ENCODE data around the gene COL6A2. TPM values are rescaled to one million over a fixed set of nuclear protein-coding genes. Genes with fewer than 3 reads are reported as not detected.

The COL6A2 gene
- total and polyA plus RNA-seq, 9 donors: 481 to 1,002 (median 671) TPM

DNA sequence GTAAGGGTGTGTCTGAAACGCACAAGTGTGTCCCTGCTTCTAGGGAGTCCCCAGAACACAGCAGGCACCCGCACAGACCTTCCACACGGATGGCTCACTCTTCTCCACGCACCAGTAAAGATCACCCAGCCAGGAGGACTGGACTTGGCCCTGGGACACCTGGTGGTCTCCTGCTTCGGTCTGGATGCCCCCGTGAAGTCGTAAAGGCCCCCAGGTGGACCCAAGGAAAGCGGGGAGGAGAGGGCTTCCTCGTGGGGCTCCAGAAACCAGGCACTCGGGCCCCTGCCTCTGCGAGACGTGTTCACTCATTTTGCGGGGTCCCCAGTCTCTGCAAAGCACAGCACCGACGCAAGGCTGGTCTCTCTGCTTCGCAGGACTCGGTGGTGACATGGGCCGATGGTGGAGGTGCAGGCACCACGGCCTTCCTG, 20.2 kb upstream of the COL6A2 start:
- H3K36me3 ChIP-seq (ENCODE audit: control insufficient read depth, insufficient read depth, low read length): no peaks in the 10 kb centered on the region
- no peak overlapping the region for H3K4me3 ChIP-seq (ENCODE audit: low read length)
- H3K27ac ChIP-seq (ENCODE audit: low read length): no peak overlapping the region
- no peaks in the 10 kb centered on the region for H3K27me3 ChIP-seq (ENCODE audit: control insufficient read depth, insufficient read depth, low read length)
- 92% methylated on average over 18 of the region's 19 CpGs for WGBS (ENCODE audit: insufficient coverage)
- H3K9me3 ChIP-seq (replicated peaks; ENCODE audit: control insufficient read depth, low read depth, low read length): no peaks in the 10 kb centered on the region
- peaks cover 44% of the 10 kb centered on the region for H3K4me1 ChIP-seq (ENCODE audit: control insufficient read depth, insufficient read depth, low read length)
- DNase-seq: no peak

DNA sequence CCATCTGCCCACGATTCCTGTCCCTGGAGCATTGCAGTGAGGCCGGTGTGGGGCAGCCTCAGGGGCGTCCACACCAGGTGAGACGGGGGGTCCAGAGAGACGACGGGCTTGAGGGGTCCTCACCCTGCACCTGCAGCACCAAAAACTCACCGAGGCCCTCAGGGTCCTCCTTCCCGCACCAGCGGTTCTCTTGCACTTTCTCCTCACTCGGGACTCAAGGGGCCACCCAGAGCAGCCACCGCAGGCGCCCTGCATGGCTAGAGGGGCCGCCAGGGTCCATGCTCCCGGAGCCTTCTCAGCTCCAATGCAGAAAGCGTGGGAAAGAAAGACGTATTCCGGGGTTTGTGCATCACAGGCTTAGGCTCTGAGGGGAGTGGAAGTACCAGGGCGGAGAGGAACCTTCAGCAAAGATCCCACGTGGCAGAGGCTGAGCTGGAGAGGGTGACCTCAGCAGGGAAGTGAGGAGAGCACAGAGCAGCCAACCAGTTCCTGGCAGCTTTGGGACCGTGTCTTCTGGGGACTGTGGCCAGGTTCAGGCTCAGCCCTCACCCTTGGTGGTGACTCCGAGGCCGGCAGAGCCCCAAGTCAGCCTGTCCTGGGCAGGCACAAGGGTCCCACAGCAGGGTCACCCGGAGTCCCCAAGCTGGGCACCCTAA, 19.5 kb upstream of the COL6A2 start:
- Histone ChIP-seq H3K27ac (ENCODE audit: low read length) (no peak overlapping the region), H3K27me3 (ENCODE audit: control insufficient read depth, insufficient read depth, low read length) (no peaks in the 10 kb centered on the region), H3K4me1 (ENCODE audit: control insufficient read depth, insufficient read depth, low read length) (peaks cover 52% of the 10 kb centered on the region), H3K4me3 (ENCODE audit: low read length) (no peak overlapping the region), H3K36me3 (ENCODE audit: control insufficient read depth, insufficient read depth, low read length) (no peaks in the 10 kb centered on the region), H3K9me3 (replicated peaks; ENCODE audit: control insufficient read depth, low read depth, low read length) (no peaks in the 10 kb centered on the region)
- 84% methylated on average over 19 of the region's 23 CpGs for WGBS (ENCODE audit: insufficient coverage)
- DNase-seq: no peak

DNA sequence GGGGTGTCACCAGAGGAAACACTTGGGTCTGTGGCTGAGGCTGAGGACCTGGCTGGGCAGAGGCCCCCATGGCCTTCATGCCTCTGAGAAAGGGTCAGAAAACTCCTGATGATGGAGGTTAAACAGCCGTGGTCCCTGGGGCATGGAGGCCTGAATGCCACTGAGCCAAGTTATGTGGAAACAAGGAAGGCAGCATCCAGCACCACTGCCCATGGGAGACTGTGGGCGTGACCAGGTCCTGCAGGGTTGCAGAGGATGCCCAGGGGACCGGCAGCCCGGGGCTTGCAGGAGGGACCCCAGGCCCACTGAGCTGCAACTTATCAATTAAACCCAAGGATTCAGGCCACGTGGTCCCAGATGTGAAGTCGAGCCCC, 18.9 kb upstream of the COL6A2 start:
- H3K27me3 ChIP-seq (ENCODE audit: control insufficient read depth, insufficient read depth, low read length): no peaks in the 10 kb centered on the region
- no peak overlapping the region for H3K4me3 ChIP-seq (ENCODE audit: low read length)
- 29% methylated on average over 6 of the region's 6 CpGs for WGBS (ENCODE audit: insufficient coverage)
- DNase-seq: no peak
- no peaks in the 10 kb centered on the region for H3K36me3 ChIP-seq (ENCODE audit: control insufficient read depth, insufficient read depth, low read length)
- peaks cover 57% of the 10 kb centered on the region for H3K4me1 ChIP-seq (ENCODE audit: control insufficient read depth, insufficient read depth, low read length)
- peak overlapping the region; percentile 7 for H3K27ac ChIP-seq (ENCODE audit: low read length)
- H3K9me3 ChIP-seq (replicated peaks; ENCODE audit: control insufficient read depth, low read depth, low read length): no peaks in the 10 kb centered on the region

DNA sequence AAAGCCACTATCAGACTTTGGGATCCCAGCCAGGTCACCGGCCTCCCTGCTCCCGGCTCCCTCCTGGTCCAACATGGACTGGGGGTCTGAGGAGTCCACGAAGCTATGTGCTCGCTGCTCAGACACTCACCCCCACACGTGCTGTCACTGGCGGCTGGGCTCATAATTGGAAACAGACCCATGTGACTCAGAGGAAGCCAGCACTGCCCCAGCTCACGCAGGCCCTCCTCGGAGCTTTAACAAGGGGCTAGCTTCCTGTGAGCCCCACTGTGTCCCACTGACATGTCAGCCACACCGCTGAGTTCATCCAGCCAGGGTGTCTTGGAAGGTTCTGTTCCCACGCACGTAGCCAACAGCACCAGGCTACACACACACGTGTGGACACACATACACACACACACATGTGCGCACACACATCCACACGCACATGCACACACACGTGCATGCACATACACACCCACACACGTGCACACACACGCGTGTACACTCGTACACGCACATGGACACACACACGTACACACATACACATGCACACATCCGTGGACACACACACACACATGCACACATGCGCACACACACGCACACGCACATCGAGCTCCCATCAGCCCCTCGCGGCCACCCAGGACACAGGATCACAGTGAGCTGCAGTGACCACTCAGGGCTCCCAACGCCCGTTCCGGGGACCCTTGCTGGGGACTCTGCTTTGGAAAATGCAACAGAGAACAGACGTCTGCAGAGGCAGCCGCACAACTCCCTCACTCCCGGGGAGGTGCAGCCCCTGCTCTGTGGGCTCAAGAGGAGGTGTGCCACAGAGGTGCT, 18.4 kb upstream of the COL6A2 start:
- Histone ChIP-seq H3K4me1 (ENCODE audit: control insufficient read depth, insufficient read depth, low read length) (peaks cover 62% of the 10 kb centered on the region), H3K27me3 (ENCODE audit: control insufficient read depth, insufficient read depth, low read length) (no peaks in the 10 kb centered on the region), H3K27ac (ENCODE audit: low read length) (peak overlapping the region; percentile 25), H3K4me3 (ENCODE audit: low read length) (no peak overlapping the region), H3K9me3 (replicated peaks; ENCODE audit: control insufficient read depth, low read depth, low read length) (no peaks in the 10 kb centered on the region), H3K36me3 (ENCODE audit: control insufficient read depth, insufficient read depth, low read length) (no peaks in the 10 kb centered on the region)
- 40% methylated on average over 30 of the region's 34 CpGs for WGBS (ENCODE audit: insufficient coverage)
- peak; percentile 85 for DNase-seq

DNA sequence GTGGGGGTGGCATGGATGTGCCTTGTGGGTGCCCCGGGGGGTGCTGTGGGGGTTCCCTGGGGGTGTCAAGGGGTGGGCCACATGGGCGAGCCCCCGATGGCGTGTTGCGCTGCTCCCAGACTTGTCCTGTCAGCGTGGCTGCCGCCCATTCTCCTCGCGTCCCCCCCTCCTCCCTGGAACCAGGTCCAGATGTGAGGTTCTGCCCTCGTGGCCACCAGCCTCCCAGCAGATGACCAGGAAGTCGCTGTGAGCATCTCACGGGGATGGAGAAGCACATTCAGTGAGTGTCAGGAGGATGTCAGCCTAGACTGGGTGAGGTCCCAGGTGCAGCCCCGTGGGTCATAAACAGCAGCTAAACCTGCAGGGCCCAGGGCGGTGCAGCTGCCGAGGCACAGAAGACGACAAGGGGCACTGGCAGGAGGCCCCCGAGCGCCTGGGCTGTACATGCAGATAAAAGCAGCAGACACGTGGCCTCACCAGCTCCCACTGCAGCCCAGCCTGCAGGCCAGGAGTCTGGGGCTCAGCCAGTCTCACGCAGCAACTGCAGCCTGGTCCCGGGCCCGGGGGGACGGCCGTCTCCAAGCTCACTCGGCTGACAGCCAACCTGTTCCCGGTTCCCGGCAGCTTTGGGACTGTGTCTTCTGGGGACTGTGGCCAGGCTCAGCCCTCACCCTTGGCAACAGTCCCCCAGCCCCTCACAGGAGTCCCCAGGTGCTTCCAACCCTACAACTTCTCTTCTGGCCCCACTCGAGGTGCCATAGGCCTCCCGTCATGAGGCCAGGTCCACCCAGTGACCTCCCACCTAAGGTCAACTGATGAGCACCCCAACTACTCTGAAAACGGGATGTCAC, 17.5 kb upstream of the COL6A2 start:
- no peak overlapping the region for H3K27ac ChIP-seq (ENCODE audit: low read length)
- no peak overlapping the region for H3K4me3 ChIP-seq (ENCODE audit: low read length)
- H3K9me3 ChIP-seq (replicated peaks; ENCODE audit: control insufficient read depth, low read depth, low read length): no peaks in the 10 kb centered on the region
- DNase-seq: peak; percentile 70
- no peaks in the 10 kb centered on the region for H3K27me3 ChIP-seq (ENCODE audit: control insufficient read depth, insufficient read depth, low read length)
- 32% methylated on average over 28 of the region's 30 CpGs for WGBS (ENCODE audit: insufficient coverage)
- H3K36me3 ChIP-seq (ENCODE audit: control insufficient read depth, insufficient read depth, low read length): no peaks in the 10 kb centered on the region
- peaks cover 62% of the 10 kb centered on the region for H3K4me1 ChIP-seq (ENCODE audit: control insufficient read depth, insufficient read depth, low read length)

DNA sequence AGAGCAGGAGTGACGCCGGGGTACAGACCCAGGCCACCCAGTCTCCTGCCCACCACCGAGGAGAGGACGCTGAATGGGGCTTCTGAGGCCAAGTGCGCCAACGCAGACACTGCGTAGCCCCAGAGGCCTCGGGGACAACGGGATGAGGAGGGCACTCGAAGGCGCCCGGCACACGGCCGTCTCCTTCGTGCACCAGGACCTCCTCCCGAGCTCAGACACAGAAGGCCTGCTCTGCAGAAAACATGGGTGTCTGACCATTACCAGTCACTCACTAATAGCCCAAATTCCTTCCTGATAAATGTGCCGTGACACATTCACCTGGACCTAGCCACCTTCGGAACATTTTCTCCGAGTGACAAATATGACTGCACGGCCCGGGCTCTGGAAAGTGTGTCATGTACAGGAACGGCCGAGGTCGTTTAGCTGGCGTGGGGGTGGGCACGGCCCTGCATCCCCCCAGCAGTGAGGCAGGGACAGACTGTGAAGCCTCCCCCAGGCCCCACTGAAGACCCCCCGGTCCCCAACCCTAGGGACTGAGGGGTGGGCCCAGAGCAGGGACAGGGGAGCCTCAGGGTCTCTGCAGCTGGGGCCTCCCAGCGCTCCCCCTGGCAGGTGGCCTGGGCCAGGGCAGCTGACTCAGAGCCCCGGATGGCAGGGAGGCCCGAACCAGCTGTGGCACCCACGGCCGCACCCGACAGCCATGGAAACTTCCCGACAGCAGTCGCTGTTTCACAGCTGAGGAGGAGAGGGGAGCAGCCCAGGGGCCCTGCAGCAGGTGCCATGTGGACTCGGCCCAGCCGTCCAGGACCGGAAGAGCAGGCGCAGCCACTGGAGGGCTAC, 16.7 kb upstream of the COL6A2 start:
- H3K9me3 ChIP-seq (replicated peaks; ENCODE audit: control insufficient read depth, low read depth, low read length): peaks cover 2% of the 10 kb centered on the region
- peaks cover 62% of the 10 kb centered on the region for H3K4me1 ChIP-seq (ENCODE audit: control insufficient read depth, insufficient read depth, low read length)
- no peaks in the 10 kb centered on the region for H3K36me3 ChIP-seq (ENCODE audit: control insufficient read depth, insufficient read depth, low read length)
- no peaks in the 10 kb centered on the region for H3K27me3 ChIP-seq (ENCODE audit: control insufficient read depth, insufficient read depth, low read length)
- no peak overlapping the region for H3K27ac ChIP-seq (ENCODE audit: low read length)
- no peak overlapping the region for H3K4me3 ChIP-seq (ENCODE audit: low read length)
- 53% methylated on average over 24 of the region's 39 CpGs for WGBS (ENCODE audit: insufficient coverage)
- peak; percentile 72 for DNase-seq

DNA sequence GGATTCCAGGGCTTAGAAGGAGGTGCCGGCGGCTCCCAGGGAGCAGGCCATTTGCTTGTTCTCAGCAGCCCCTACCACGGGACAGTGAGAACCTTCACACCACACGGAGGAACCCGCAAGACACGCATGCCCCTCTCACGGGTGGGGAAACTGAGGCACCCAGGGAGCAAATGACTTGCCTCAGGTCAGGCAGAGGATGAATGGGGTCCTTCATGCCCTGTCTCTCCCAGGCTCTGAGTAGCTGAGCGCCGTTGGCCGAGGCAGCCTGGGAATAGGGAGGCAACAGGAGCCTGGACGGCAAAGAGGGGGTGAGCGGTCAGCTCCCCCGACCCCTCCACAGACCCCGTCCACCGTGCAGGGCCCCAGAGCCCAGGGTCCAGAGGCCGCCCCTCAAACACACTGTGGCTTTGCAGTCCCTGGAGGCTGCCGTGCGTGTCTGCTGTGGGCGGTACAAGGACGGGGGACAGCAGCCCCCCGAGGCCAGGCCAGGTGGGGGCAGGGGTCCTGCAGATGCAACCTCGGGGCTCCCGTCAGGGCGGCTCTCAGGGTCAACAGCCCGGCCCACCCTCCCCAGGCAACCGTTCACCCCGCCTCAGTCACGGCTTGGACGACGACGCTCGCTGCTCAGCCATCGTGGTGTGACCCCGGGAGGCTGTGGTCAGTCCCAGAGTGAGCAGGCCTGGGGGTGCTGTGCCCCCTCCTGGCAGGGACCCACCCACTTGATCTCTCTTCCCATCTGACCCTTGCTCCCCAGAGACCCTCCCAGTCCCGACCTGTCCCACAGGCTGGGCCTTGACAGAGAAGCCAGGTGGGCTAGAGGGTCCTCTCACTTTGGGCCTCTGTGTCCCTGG, 15.8 kb upstream of the COL6A2 start:
- H3K27me3 ChIP-seq (ENCODE audit: control insufficient read depth, insufficient read depth, low read length): no peaks in the 10 kb centered on the region
- no peak overlapping the region for H3K4me3 ChIP-seq (ENCODE audit: low read length)
- 80% methylated on average over 18 of the region's 35 CpGs for WGBS (ENCODE audit: insufficient coverage)
- H3K9me3 ChIP-seq (replicated peaks; ENCODE audit: control insufficient read depth, low read depth, low read length): peaks cover 5% of the 10 kb centered on the region
- peaks cover 62% of the 10 kb centered on the region for H3K4me1 ChIP-seq (ENCODE audit: control insufficient read depth, insufficient read depth, low read length)
- DNase-seq: no peak
- no peak overlapping the region for H3K27ac ChIP-seq (ENCODE audit: low read length)
- no peaks in the 10 kb centered on the region for H3K36me3 ChIP-seq (ENCODE audit: control insufficient read depth, insufficient read depth, low read length)

DNA sequence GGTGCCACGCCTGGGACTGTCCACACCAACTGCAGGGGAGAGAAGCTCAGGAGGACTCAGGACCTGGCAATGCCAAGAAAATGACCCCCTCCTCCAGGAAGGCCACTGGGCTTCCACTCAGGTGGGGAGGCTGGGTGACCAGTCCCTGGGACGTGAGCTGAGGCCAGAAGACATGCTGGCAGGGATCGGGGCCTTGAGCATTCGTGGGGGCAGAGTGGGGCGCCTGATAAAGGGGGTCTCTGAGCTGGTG, 15.3 kb upstream of the COL6A2 start:
- H3K27me3 ChIP-seq (ENCODE audit: control insufficient read depth, insufficient read depth, low read length): no peaks in the 10 kb centered on the region
- WGBS (ENCODE audit: insufficient coverage): 87% methylated on average over 4 of the region's 5 CpGs
- DNase-seq: no peak

More for the DNA sequence above, 15.3 kb upstream of the COL6A2 start:
- no peak overlapping the region for H3K27ac ChIP-seq (ENCODE audit: low read length)
- peaks cover 6% of the 10 kb centered on the region for H3K9me3 ChIP-seq (replicated peaks; ENCODE audit: control insufficient read depth, low read depth, low read length)
- no peak overlapping the region for H3K4me3 ChIP-seq (ENCODE audit: low read length)
- no peaks in the 10 kb centered on the region for H3K36me3 ChIP-seq (ENCODE audit: control insufficient read depth, insufficient read depth, low read length)
- peaks cover 62% of the 10 kb centered on the region for H3K4me1 ChIP-seq (ENCODE audit: control insufficient read depth, insufficient read depth, low read length)

Measured in muscle of leg (tissue), 11 donors.